Esophagus muscularis mucosa (tissue), 4 donors: ENCODE results near the gene TGIF2. TPM values are rescaled to one million over a fixed set of nuclear protein-coding genes. Genes with fewer than 3 reads are reported as not detected.

Experiments
- DNase-seq: peaks from one replicate; pipeline ENCODE4 v3.0.0-alpha.2; 2017; ENCODE audit errors: extremely low spot score
- H3K27ac ChIP-seq, 4 donors: fragments of 200-600 bp; sonication (generic); replicated peaks in 1 of 4; 1 replicate in 3 of 4; 2 replicates in 1 of 4; pipeline ENCODE4 v1.5.1; 2016 to 2019; ENCODE audit warnings: mild to moderate bottlenecking in 1 of 4
- H3K27me3 ChIP-seq, 4 donors: fragments of 200-600 bp; sonication (generic); one replicate each; pipeline versions ENCODE4 v1.5.1 to v1.6.0; 2016 to 2019
- H3K36me3 ChIP-seq, 4 donors: fragments of 200-600 bp; sonication (generic); one replicate each; pipeline ENCODE4 v1.5.1; 2016 to 2019
- H3K4me1 ChIP-seq, 4 donors: fragments of 200-600 bp; sonication (generic); one replicate each; pipeline ENCODE4 v1.5.1; 2016 to 2019
- H3K4me3 ChIP-seq, 4 donors: fragments of 200-600 bp; sonication (generic); 1 replicate in 2 of 4; 2 replicates in 2 of 4; pipeline ENCODE4 v1.5.1; 2016 to 2019; ENCODE audit warnings: mild to moderate bottlenecking in 4 of 4, moderate library complexity in 1 of 4
- H3K9me3 ChIP-seq, 4 donors: fragments of 200-600 bp; sonication (generic); 1 replicate in 3 of 4; 2 replicates in 1 of 4; pipeline ENCODE4 v1.5.1; 2016 to 2019
- EP300 ChIP-seq: sonication (generic); formaldehyde crosslinking; IDR thresholded peaks from one replicate; pipeline ENCODE4 v1.6.1; 2017; ENCODE audit warnings: antibody characterized with exemption
- POLR2A ChIP-seq: fragments of 450-650 bp; IDR thresholded peaks from one replicate; pipeline ENCODE4 v1.6.1; 2017; ENCODE audit warnings: antibody characterized with exemption, moderate library complexity, mild to moderate bottlenecking, low read depth
- POLR2AphosphoS5 ChIP-seq, 2 donors: sonication (generic); formaldehyde crosslinking; IDR thresholded peaks; one replicate each; pipeline ENCODE4 v1.6.1; 2017; ENCODE audit warnings: antibody characterized with exemption in 2 of 2
- WGBS: methylation state at CpG from one replicate; pipeline ENCODE4 v1.1.5; 2018; 5-methylcytosine and 5-hydroxymethylcytosine counted together
- intact Hi-C: fragments of 100-400 bp; cut with DNase I; formaldehyde crosslinking; loops from one replicate; pipeline ENCODE4 v1.15.1; 2023
- total RNA-seq, 4 donors: library from RNA; depleted of rRNA; stranded (reverse); fragments of >200 nt; gene quantifications; one replicate each; pipeline versions ENCODE4 v1.1.0 to v1.2.1, GENCODE V29; 2016
- TF ChIP-seq, protein P1 (sequence below), 3 experiments: fragments of 200-600 bp in 2 of 3; fragments of 450-650 bp in 1 of 3; sonication (generic) in 2 of 3; IDR thresholded peaks; one replicate each; pipeline ENCODE4 v1.5.1; 2017 to 2019; ENCODE audit warnings: antibody characterized with exemption in 3 of 3, mild to moderate bottlenecking in 2 of 3, moderate library complexity in 1 of 3

TGIF2 gene
- total RNA-seq, 4 donors from 2014 or later = 5.8 to 18.5 (median 10.6) TPM

DNA sequence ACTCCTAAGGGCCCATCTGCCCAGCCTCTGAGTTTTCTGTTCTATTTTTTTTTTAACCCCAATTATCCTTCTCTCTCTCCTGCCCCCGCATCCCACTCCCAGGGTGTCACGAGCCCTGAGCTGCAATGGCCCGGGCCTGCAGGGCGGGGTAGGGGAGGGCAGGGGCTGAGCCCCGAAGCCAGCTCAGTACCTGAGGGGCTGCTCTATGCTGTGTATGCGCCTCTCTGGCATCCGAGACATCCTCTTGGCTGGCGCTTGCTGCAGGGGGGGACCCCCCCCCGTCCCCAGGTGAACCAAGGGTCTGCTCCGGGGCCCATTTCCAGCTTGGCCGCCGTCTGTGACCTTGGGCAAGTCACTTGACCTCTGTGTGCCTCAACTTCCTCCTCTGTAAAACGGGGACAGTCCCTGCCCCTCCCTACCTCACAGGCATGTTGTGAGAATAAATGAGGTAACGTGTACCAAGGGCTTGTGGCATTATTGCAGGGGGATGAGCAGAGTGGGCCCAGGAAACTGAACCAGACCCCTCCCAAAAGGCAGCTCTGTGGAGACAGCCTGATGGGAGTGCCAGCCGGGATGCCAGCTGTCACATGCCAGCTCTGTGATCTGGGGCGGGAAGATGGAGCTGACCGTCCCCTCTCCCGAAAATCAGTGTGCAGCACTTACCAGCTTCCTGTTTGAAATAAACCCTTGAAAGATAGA is 45.1 kb upstream of the TGIF2 start:
- no peaks in the 10 kb centered on the region for H3K9me3 ChIP-seq
- no peaks in the 10 kb centered on the region for H3K27me3 ChIP-seq
- no peak for DNase-seq
- intact Hi-C loops = no loop called here
- 81% methylated on average over 8 of the region's 18 CpGs for WGBS
- H3K4me3 ChIP-seq = no peak overlapping the region
- peak overlapping the region; percentile 78 to 82 (median 81) for H3K27ac ChIP-seq
- TF ChIP-seq, protein P1, sequence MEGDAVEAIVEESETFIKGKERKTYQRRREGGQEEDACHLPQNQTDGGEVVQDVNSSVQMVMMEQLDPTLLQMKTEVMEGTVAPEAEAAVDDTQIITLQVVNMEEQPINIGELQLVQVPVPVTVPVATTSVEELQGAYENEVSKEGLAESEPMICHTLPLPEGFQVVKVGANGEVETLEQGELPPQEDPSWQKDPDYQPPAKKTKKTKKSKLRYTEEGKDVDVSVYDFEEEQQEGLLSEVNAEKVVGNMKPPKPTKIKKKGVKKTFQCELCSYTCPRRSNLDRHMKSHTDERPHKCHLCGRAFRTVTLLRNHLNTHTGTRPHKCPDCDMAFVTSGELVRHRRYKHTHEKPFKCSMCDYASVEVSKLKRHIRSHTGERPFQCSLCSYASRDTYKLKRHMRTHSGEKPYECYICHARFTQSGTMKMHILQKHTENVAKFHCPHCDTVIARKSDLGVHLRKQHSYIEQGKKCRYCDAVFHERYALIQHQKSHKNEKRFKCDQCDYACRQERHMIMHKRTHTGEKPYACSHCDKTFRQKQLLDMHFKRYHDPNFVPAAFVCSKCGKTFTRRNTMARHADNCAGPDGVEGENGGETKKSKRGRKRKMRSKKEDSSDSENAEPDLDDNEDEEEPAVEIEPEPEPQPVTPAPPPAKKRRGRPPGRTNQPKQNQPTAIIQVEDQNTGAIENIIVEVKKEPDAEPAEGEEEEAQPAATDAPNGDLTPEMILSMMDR (IDR thresholded peaks at IDR 0.05) = no peak
- no peak for TF ChIP-seq POLR2A
- TF ChIP-seq EP300 = no peak
- no peak for TF ChIP-seq POLR2AphosphoS5 (IDR thresholded peaks at IDR 0.05)
- peaks cover 2 to 56% (median 48%) of the 10 kb centered on the region in 4 donors for H3K4me1 ChIP-seq
- H3K36me3 ChIP-seq = peaks cover 17 to 56% (median 50%) of the 10 kb centered on the region in 4 donors

DNA sequence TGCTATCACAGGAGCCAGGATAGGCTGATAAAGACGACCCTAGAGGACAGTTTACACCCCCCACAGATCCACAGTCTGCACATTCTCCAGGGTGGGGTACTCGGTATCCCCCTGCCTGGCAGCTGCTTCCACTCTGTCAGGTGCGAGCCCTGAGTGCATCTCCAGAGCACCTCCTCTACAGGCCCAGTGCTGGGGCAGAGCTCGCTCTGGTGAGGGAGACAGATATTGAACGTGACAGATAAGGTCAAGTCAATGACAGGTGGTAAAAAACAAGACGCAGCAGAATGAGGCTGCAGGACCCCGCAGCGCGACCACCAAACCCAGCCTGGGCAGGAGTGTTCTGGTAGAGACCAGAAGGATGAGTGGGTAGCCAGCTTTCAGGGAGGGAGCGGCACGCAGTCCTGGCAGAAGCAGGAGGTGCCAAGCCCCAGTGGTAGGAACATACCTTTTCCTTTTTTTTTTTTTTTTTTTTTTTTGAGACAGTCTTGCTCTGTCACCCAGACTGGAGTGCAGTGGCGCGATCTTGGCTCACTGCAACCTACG is 44.5 kb upstream of the TGIF2 start:
- Histone ChIP-seq H3K27me3 (no peaks in the 10 kb centered on the region), H3K4me1 (peaks cover 2 to 50% (median 43%) of the 10 kb centered on the region in 4 donors), H3K9me3 (no peaks in the 10 kb centered on the region), H3K36me3 (peaks cover 17 to 51% (median 47%) of the 10 kb centered on the region in 4 donors), H3K27ac (peak overlapping the region; percentile 78 to 82 (median 81)), H3K4me3 (no peak overlapping the region)
- TF ChIP-seq, protein P1 (IDR thresholded peaks at IDR 0.05) = no peak
- TF ChIP-seq POLR2AphosphoS5 (IDR thresholded peaks at IDR 0.05) (no peak), EP300 (no peak), POLR2A (no peak)
- intact Hi-C loops = no loop called here
- DNase-seq = no peak
- WGBS = 87% methylated on average over 14 of the region's 14 CpGs

DNA sequence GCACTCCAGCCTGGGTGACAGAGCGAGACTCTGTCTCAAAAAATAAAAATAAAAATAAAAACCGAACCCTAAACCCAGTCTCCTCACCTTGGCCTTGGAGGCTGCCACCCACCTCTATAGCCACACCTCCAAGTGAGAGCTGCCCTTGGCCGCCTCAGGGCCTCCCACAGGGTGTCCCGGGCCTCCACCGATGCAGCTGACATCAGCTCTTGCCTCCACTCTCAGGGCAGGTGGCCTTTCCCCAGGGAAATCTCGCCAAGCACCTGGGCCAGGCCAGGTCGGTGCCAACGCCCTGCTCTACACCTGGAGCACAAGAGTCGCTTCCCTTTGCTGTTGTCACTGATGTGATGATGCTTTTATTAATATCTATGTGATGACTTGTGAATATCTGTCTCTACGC is 41.0 kb upstream of the TGIF2 start:
- intact Hi-C loops = no loop called here
- 94% methylated on average over 9 of the region's 10 CpGs for WGBS
- peaks cover 0 to 16% (median 13%) of the 10 kb centered on the region in 4 donors for H3K36me3 ChIP-seq
- TF ChIP-seq POLR2A (no peak), POLR2AphosphoS5 (IDR thresholded peaks at IDR 0.05) (no peak), EP300 (no peak)
- TF ChIP-seq, protein P1 (IDR thresholded peaks at IDR 0.05) = no peak
- peak overlapping the region in 2 of 4 donors; percentile 25 to 33 for H3K27ac ChIP-seq
- H3K9me3 ChIP-seq = no peaks in the 10 kb centered on the region
- no peaks in the 10 kb centered on the region for H3K27me3 ChIP-seq
- DNase-seq = no peak
- no peak overlapping the region for H3K4me3 ChIP-seq
- peaks cover 2 to 24% (median 24%) of the 10 kb centered on the region in 4 donors for H3K4me1 ChIP-seq

DNA sequence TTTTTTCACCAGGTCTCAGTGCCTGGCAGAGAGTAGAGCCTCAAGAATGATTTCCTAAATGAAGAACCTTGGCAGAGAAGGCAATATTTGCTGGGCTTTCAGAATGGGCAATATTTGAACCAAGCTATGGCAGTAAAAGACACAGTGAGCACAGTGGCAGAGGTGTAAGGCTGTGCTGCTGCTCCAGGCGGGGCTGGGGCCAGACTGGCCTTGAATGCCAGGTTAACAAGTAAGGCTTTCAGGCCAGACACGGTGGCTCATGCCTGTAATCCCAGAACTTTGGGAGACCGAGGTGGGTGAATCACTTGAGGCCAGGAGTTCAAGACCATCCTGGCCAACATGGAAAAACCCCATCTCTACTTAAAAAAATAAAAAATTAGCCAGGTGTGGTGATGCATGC is 40.6 kb upstream of the TGIF2 start:
- H3K4me1 ChIP-seq = peaks cover 2 to 24% (median 24%) of the 10 kb centered on the region in 4 donors
- no peaks in the 10 kb centered on the region for H3K9me3 ChIP-seq
- TF ChIP-seq, protein P1 (IDR thresholded peaks at IDR 0.05) = no peak
- TF ChIP-seq POLR2A = no peak
- no peak for TF ChIP-seq POLR2AphosphoS5 (IDR thresholded peaks at IDR 0.05)
- intact Hi-C loops = no loop called here
- no peaks in the 10 kb centered on the region for H3K27me3 ChIP-seq
- peak overlapping the region in 2 of 4 donors; percentile 25 to 33 for H3K27ac ChIP-seq
- no peak for DNase-seq
- 92% methylated on average over 3 of the region's 3 CpGs for WGBS
- H3K36me3 ChIP-seq = peaks cover 0 to 12% (median 9%) of the 10 kb centered on the region in 4 donors
- H3K4me3 ChIP-seq = no peak overlapping the region
